ENCODE data around the gene PRR5. TPM values are rescaled to one million over a fixed set of nuclear protein-coding genes. Genes with fewer than 3 reads are reported as not detected.

The PRR5 gene
- total RNA-seq, 1 donor from 2014 or later, result 20.5 TPM

DNA sequence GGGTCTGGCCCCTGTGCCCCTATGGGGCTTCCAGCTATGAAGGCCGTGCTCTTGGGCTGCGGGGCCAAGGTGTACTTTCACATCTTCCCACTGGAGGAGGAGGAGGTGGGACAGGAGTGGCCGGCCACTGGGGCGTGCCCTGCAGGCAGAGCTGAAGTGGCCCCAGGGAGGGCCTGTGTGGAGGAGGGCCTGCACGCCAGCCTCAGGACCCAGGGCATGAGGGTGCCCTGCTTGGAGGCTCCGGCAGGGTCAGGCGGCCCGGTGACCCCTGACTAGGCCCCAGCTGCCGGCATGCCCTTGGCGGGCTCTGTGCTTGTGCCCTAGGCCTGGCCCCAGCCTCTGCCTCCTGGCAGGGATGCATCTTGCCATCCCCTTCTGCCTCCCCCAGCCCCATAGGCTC, 5.2 kb downstream of the PRR5 start:
- no peak overlapping the region for H3K4me3 Mint-ChIP-seq (ENCODE audit: low read depth)
- TF ChIP-seq, protein P1, sequence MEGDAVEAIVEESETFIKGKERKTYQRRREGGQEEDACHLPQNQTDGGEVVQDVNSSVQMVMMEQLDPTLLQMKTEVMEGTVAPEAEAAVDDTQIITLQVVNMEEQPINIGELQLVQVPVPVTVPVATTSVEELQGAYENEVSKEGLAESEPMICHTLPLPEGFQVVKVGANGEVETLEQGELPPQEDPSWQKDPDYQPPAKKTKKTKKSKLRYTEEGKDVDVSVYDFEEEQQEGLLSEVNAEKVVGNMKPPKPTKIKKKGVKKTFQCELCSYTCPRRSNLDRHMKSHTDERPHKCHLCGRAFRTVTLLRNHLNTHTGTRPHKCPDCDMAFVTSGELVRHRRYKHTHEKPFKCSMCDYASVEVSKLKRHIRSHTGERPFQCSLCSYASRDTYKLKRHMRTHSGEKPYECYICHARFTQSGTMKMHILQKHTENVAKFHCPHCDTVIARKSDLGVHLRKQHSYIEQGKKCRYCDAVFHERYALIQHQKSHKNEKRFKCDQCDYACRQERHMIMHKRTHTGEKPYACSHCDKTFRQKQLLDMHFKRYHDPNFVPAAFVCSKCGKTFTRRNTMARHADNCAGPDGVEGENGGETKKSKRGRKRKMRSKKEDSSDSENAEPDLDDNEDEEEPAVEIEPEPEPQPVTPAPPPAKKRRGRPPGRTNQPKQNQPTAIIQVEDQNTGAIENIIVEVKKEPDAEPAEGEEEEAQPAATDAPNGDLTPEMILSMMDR (IDR thresholded peaks at IDR 0.05; ENCODE audit: unreplicated experiment), result no peak
- H3K36me3 Mint-ChIP-seq (ENCODE audit: insufficient read depth), result no peaks in the 10 kb centered on the region
- H3K27me3 Mint-ChIP-seq, result peaks cover 5% of the 10 kb centered on the region
- DNase-seq (ENCODE audit: low spot score, unreplicated experiment), result no peak
- no peaks in the 10 kb centered on the region for H3K9me3 Mint-ChIP-seq (ENCODE audit: low read depth)
- peaks cover 14% of the 10 kb centered on the region for H3K4me1 Mint-ChIP-seq (ENCODE audit: low read depth)
- no peak overlapping the region for H3K27ac Mint-ChIP-seq

DNA sequence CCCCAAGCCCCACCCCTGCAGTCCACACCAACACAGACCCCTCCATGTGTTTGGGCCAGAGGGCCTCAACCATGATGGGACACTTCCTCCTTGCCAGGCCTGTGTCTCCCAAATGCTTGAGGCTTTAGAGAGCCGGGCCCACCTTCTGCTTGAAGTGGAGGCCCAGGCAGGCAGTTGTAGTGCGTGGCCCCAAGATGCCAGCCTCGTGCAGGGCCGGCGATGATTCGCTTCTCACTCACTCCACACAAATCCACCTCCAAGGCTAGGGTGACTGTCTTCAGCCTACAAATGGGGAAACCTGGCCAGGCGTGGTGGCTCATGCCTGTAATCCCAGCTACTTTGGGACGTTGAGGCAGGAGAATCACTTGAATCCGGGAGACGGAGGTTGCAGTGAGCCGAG, 5.7 kb downstream of the PRR5 start:
- Mint-ChIP-seq H3K27me3 (peaks cover 5% of the 10 kb centered on the region), H3K27ac (no peak overlapping the region), H3K36me3 (ENCODE audit: insufficient read depth) (peaks cover 1% of the 10 kb centered on the region), H3K9me3 (ENCODE audit: low read depth) (no peaks in the 10 kb centered on the region), H3K4me1 (ENCODE audit: low read depth) (peaks cover 14% of the 10 kb centered on the region), H3K4me3 (ENCODE audit: low read depth) (no peak overlapping the region)
- TF ChIP-seq, protein P1 (IDR thresholded peaks at IDR 0.05; ENCODE audit: unreplicated experiment), result no peak
- no peak for DNase-seq (ENCODE audit: low spot score, unreplicated experiment)

DNA sequence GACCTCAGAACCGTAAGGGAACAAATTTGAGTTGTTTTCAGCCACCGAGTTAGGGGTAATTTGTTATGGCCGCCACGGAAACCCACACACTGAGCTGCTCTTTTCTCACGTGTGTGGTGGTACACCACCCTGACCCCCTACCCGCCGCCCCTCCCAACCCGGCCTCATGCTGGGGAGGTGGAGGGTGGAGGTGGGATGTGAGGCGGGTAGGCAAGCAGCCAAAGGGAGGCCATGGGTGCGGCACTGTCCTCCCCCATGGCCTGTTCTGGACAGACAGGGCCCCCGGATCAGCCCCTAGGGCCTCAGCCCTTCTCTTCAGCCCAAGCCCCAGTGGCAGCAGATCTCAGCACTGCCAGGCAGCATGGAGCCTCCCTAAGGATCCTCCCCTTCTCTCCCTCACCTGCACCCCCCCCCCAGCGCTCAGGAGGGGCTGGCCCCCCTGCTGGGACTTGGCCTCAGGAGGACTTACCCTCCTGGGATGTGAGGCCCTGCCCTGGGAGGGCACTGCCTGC, 7.9 kb downstream of the PRR5 start:
- Mint-ChIP-seq H3K9me3 (ENCODE audit: low read depth) (no peaks in the 10 kb centered on the region), H3K27me3 (no peaks in the 10 kb centered on the region), H3K36me3 (ENCODE audit: insufficient read depth) (peaks cover 1% of the 10 kb centered on the region), H3K4me3 (ENCODE audit: low read depth) (no peak overlapping the region), H3K27ac (no peak overlapping the region), H3K4me1 (ENCODE audit: low read depth) (peaks cover 5% of the 10 kb centered on the region)
- TF ChIP-seq, protein P1 (IDR thresholded peaks at IDR 0.05; ENCODE audit: unreplicated experiment), result no peak
- DNase-seq (ENCODE audit: low spot score, unreplicated experiment), result no peak

DNA sequence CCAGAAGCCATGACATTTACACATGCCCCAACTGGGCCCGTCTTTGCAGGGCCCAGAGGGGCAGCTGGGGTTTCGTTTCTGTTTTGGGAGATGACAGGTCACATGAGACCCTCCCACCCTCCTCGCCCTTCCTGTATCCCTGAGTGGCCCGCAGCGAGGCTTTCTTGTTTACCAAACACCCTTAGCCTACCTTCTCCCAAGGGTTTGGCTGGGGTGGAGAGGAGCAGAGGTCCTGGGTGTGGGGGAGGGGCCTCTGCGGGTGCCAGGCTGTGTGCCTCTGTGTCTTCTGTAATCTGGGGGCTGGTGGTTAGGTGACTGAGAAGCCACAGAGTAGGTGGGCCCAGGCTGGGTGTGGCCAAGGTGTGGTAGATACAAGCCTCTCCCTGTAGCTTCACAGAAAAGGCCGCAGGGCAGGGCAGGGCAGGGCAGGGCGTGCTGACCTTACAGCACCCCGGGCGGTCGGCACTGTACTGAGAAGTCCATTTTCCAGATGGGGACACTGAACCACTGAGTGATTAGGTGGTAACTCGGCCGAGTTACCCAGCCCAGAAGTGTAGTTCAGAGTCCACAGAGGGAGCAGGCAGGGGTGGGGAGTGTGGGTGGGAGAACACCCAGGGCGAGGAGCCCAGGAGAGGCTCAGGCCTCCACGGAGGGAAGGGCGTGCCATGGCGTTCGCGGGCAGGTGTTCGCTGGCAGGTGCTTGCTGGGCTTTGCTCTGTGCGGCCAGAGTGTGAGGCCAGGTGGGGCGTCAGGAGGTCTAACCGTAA, 8.7 kb downstream of the PRR5 start:
- Mint-ChIP-seq H3K36me3 (ENCODE audit: insufficient read depth) (peaks cover 1% of the 10 kb centered on the region), H3K27me3 (no peaks in the 10 kb centered on the region), H3K4me1 (ENCODE audit: low read depth) (peaks cover 5% of the 10 kb centered on the region), H3K9me3 (ENCODE audit: low read depth) (no peaks in the 10 kb centered on the region), H3K4me3 (ENCODE audit: low read depth) (no peak overlapping the region), H3K27ac (no peak overlapping the region)
- TF ChIP-seq, protein P1 (IDR thresholded peaks at IDR 0.05; ENCODE audit: unreplicated experiment), result no peak
- DNase-seq (ENCODE audit: low spot score, unreplicated experiment), result no peak

DNA sequence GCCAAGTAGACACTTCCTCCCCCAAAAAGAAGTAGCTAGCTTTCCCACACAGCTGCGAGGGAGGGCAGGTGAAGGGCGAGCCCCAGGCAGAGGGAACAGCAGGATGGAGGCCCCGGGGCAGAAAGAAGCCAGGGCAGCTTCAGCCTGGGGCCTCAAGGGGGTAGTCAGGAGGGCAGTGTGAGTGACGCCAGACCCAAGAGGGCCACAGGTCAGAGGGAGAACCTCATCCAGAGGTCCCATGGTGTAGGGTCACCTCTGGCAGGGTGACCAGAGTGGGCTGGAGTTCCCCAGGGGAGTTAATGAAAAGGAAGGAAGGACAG, 9.2 kb downstream of the PRR5 start:
- no peak for DNase-seq (ENCODE audit: low spot score, unreplicated experiment)

More for the DNA sequence above, 9.2 kb downstream of the PRR5 start:
- H3K4me1 Mint-ChIP-seq (ENCODE audit: low read depth), result peaks cover 4% of the 10 kb centered on the region
- H3K4me3 Mint-ChIP-seq (ENCODE audit: low read depth), result no peak overlapping the region
- H3K27ac Mint-ChIP-seq, result no peak overlapping the region
- no peaks in the 10 kb centered on the region for H3K9me3 Mint-ChIP-seq (ENCODE audit: low read depth)
- TF ChIP-seq, protein P1 (IDR thresholded peaks at IDR 0.05; ENCODE audit: unreplicated experiment), result no peak
- no peaks in the 10 kb centered on the region for H3K27me3 Mint-ChIP-seq
- peaks cover 1% of the 10 kb centered on the region for H3K36me3 Mint-ChIP-seq (ENCODE audit: insufficient read depth)
